Measurements from ENCODE around the gene TREML1.

GRCh38 chr6:41186031-41186562 is 31.9 kb upstream of the TREML1 start:
- no peak for TF ChIP-seq CTCF (IDR thresholded peaks at IDR 0.05)
- no peak for TF ChIP-seq EP300 (IDR thresholded peaks at IDR 0.05)
- no peak for TF ChIP-seq POLR2A (IDR thresholded peaks at IDR 0.05)
